Prostate gland (tissue), 2 donors: Measurements from ENCODE around the gene FUNDC2. TPM values are rescaled to one million over a fixed set of nuclear protein-coding genes. Genes with fewer than 3 reads are reported as not detected.

Experiments used
- DNase-seq: peaks from one replicate; pipeline ENCODE4 v3.0.0-alpha.2; 2019; ENCODE audit warnings: low spot score
- H3K27ac ChIP-seq, 2 donors: fragments of 200-600 bp; sonication (generic); 2 replicates each; pipeline ENCODE4 v1.5.1; 2017 to 2019
- H3K27me3 ChIP-seq: fragments of 200-600 bp; sonication (generic); replicated peaks from 2 replicates; pipeline ENCODE4 v1.5.1; 2019; ENCODE audit not compliant: insufficient read depth
- H3K36me3 ChIP-seq, 2 donors: fragments of 200-600 bp; sonication (generic); 1 replicate in 1 of 2; 2 replicates in 1 of 2; pipeline versions ENCODE4 v1.5.1 to v1.8.1; 2017 to 2019
- H3K4me1 ChIP-seq: fragments of 200-600 bp; sonication (generic); replicated peaks from 2 replicates; pipeline ENCODE4 v1.5.1; 2019
- H3K4me3 ChIP-seq, 2 donors: fragments of 200-600 bp; sonication (generic); 2 replicates each; pipeline ENCODE4 v1.5.1; 2017 to 2019
- H3K9me3 ChIP-seq: fragments of 200-600 bp; sonication (generic); 2 replicates; pipeline ENCODE4 v1.5.1; 2017
- POLR2A ChIP-seq: fragments of 450-650 bp; IDR thresholded peaks from one replicate; pipeline ENCODE4 v1.6.1; 2016; ENCODE audit warnings: antibody characterized with exemption, mild to moderate bottlenecking
- POLR2AphosphoS5 ChIP-seq: sonication (generic); formaldehyde crosslinking; IDR thresholded peaks from one replicate; pipeline ENCODE4 v1.6.1; 2017; ENCODE audit warnings: antibody characterized with exemption
- WGBS: methylation state at CpG from one replicate; pipeline ENCODE4 v1.1.5; 2018; 5-methylcytosine and 5-hydroxymethylcytosine counted together
- intact Hi-C: fragments of 100-400 bp; cut with DNase I; formaldehyde crosslinking; loops from one replicate; pipeline ENCODE4 v1.14.2; 2022
- total RNA-seq, 2 donors: library from RNA; depleted of rRNA; stranded (reverse); fragments of >200 nt; gene quantifications; one replicate each; pipeline ENCODE4 v1.1.0, GENCODE V29; 2016
- TF ChIP-seq, protein P1 (sequence below), 4 experiments: fragments of 200-600 bp in 2 of 4; fragments of 450-650 bp in 2 of 4; sonication (generic) in 2 of 4; IDR thresholded peaks; 1 replicate in 3 of 4; 2 replicates in 1 of 4; pipeline ENCODE4 v1.5.1; 2016 to 2019; ENCODE audit warnings: antibody characterized with exemption in 4 of 4, mild to moderate bottlenecking in 2 of 4, moderate library complexity in 2 of 4

FUNDC2 gene, protein sequence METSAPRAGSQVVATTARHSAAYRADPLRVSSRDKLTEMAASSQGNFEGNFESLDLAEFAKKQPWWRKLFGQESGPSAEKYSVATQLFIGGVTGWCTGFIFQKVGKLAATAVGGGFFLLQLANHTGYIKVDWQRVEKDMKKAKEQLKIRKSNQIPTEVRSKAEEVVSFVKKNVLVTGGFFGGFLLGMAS
- total RNA-seq, result 10 to 100 TPM; 47.0 to 72.7 TPM

- H3K4me3 ChIP-seq, result peak within 1 kb of the TSS; percentile 56 to 59
- H3K27ac ChIP-seq, result peak within 1 kb of the TSS; percentile 92 to 95
- TF ChIP-seq, protein P1, sequence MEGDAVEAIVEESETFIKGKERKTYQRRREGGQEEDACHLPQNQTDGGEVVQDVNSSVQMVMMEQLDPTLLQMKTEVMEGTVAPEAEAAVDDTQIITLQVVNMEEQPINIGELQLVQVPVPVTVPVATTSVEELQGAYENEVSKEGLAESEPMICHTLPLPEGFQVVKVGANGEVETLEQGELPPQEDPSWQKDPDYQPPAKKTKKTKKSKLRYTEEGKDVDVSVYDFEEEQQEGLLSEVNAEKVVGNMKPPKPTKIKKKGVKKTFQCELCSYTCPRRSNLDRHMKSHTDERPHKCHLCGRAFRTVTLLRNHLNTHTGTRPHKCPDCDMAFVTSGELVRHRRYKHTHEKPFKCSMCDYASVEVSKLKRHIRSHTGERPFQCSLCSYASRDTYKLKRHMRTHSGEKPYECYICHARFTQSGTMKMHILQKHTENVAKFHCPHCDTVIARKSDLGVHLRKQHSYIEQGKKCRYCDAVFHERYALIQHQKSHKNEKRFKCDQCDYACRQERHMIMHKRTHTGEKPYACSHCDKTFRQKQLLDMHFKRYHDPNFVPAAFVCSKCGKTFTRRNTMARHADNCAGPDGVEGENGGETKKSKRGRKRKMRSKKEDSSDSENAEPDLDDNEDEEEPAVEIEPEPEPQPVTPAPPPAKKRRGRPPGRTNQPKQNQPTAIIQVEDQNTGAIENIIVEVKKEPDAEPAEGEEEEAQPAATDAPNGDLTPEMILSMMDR (IDR thresholded peaks at IDR 0.05), result no peak
- TF ChIP-seq POLR2A, result peak; percentile 58
- TF ChIP-seq POLR2AphosphoS5, result peak; percentile 72
- intact Hi-C loops, result no loop called here
- DNase-seq, result peak; percentile 88
- H3K9me3 ChIP-seq, result no peaks in the 10 kb centered on the region
- no peaks in the 10 kb centered on the region for H3K4me1 ChIP-seq
- WGBS, result under 1% methylated on average over 30 of the region's 82 CpGs
- H3K36me3 ChIP-seq, result no peaks in the 10 kb centered on the region
- no peaks in the 10 kb centered on the region for H3K27me3 ChIP-seq
Observed at GRCh38 chrX:155026727-155027508, at the start of gene FUNDC2. Gene FUNDC2 (plus strand): TSS chrX:155026844. CDS start chrX:155026939, 95 bp downstream.

DNA sequence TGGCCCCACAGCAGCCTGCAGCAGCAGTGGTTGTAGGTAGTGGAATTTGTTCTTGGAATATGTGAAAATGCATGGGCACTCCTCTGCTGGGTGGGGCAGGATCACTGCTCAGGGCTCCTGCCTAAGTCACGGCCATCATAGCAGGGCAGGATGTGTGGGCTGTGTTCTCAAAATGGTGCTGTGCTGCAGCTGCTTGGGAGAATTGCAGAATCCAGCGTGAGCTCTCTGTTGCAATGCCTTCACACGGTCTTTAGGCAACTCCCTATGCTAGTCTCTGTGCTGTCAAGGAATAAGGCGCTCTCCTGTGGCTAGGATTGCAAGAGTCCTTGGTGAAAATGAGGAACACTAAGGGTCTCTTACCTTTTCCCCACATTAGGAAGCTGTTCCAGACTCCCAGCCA lies 47.0 kb upstream of the FUNDC2 start:
- TF ChIP-seq POLR2AphosphoS5 (no peak), POLR2A (no peak)
- TF ChIP-seq, protein P1 (IDR thresholded peaks at IDR 0.05), result no peak
- H3K4me1 ChIP-seq, result no peaks in the 10 kb centered on the region

DNA sequence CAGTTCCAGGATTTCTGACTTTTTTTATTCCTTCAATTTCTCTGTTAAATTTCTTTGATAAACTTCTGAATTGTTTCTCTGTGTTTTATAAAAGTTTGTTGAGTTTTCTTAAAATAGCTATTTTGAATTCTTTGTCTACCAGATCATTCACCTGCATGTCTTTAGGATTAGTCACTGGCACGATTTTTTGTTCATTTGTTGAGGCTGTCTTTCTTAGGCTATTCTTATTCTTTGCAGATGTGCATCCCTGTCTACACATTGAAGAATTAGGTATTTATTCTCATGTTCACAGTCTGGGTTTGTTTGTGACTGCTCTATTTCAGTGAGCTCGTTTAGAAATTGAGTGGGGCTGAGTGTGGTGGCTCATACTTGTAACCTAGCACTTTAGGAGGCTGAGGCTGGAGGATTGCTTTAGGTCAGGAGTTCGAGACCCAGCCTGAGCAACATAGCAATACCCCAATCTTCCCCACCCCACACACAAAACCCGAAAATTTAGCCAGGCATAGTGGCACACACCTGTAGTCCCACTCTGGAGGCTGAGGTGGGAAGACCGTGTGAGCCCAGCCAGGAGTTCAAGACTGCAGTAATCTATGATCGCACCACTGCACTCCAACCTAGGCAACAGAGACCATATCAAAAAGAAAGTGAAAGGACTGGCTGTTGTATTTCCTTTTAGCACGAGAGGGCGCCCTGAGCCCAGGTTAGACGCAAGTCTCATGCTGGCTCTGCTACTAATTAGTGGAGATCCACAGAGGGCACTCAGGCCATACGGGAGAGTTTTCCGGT lies 46.1 kb upstream of the FUNDC2 start:
- Histone ChIP-seq H3K27ac (no peak overlapping the region), H3K36me3 (no peaks in the 10 kb centered on the region), H3K9me3 (no peaks in the 10 kb centered on the region), H3K27me3 (no peaks in the 10 kb centered on the region), H3K4me1 (no peaks in the 10 kb centered on the region), H3K4me3 (peak overlapping the region; percentile 21)
- intact Hi-C loops, result loop anchor here (2.0 to 5.0 kb wide), 3 partner anchors 76 to 107 kb away; partner anchors contain the start of genes BRCC3, CMC4 and MTCP1
- TF ChIP-seq, protein P1 (IDR thresholded peaks at IDR 0.05), result peak in 3 of 4 experiments; percentile 40 to 73 (median 67)
- TF ChIP-seq POLR2A (no peak), POLR2AphosphoS5 (peak; percentile 30)
- DNase-seq, result peak; percentile 62
- 14% methylated on average over 11 of the region's 11 CpGs for WGBS

More for the DNA sequence above, 47.0 kb upstream of the FUNDC2 start:
- WGBS, result 100% methylated on average over 1 of the region's 4 CpGs
- DNase-seq, result no peak
- no peak overlapping the region for H3K4me3 ChIP-seq
- H3K27ac ChIP-seq, result no peak overlapping the region
- intact Hi-C loops, result loop anchor here (2.0 to 5.0 kb wide), 3 partner anchors 77 to 108 kb away; partner anchors contain the start of genes BRCC3, CMC4 and MTCP1
- no peaks in the 10 kb centered on the region for H3K9me3 ChIP-seq
- H3K36me3 ChIP-seq, result no peaks in the 10 kb centered on the region
- no peaks in the 10 kb centered on the region for H3K27me3 ChIP-seq

GRCh38 chrX:154981116-154981411 lies 45.6 kb upstream of the FUNDC2 start:
- no peaks in the 10 kb centered on the region for H3K4me1 ChIP-seq
- H3K27me3 ChIP-seq, result no peaks in the 10 kb centered on the region
- no peak for DNase-seq
- H3K9me3 ChIP-seq, result no peaks in the 10 kb centered on the region
- intact Hi-C loops, result loop anchor here (2.0 to 5.0 kb wide), 3 partner anchors 76 to 106 kb away; partner anchors contain the start of genes BRCC3, CMC4 and MTCP1
- TF ChIP-seq, protein P1 (IDR thresholded peaks at IDR 0.05), result no peak
- TF ChIP-seq POLR2AphosphoS5 (no peak), POLR2A (no peak)
- no peak overlapping the region for H3K27ac ChIP-seq
- H3K4me3 ChIP-seq, result no peak overlapping the region
- no peaks in the 10 kb centered on the region for H3K36me3 ChIP-seq
- 22% methylated on average over 6 of the region's 6 CpGs for WGBS
